Subcutaneous adipose tissue (tissue), 4 donors: ENCODE measurements around the gene MTOR. TPM values are rescaled to one million over a fixed set of nuclear protein-coding genes. Genes with fewer than 3 reads are reported as not detected.

Experiments used
- total RNA-seq, 4 donors: library from RNA; depleted of rRNA; stranded (reverse); fragments of >200 nt; gene quantifications; one replicate each; pipeline ENCODE4 v1.1.0, GENCODE V29; 2016
- TF ChIP-seq, protein P1 (sequence below): fragments of 450-650 bp; IDR thresholded peaks from one replicate; pipeline ENCODE4 v1.5.1; 2016; ENCODE audit warnings: low read depth, mild to moderate bottlenecking, control low read depth, antibody characterized with exemption, moderate library complexity

Gene MTOR
- total RNA-seq, 4 donors from 2014 or later, result 36.2 to 54.1 (median 40.1) TPM

DNA sequence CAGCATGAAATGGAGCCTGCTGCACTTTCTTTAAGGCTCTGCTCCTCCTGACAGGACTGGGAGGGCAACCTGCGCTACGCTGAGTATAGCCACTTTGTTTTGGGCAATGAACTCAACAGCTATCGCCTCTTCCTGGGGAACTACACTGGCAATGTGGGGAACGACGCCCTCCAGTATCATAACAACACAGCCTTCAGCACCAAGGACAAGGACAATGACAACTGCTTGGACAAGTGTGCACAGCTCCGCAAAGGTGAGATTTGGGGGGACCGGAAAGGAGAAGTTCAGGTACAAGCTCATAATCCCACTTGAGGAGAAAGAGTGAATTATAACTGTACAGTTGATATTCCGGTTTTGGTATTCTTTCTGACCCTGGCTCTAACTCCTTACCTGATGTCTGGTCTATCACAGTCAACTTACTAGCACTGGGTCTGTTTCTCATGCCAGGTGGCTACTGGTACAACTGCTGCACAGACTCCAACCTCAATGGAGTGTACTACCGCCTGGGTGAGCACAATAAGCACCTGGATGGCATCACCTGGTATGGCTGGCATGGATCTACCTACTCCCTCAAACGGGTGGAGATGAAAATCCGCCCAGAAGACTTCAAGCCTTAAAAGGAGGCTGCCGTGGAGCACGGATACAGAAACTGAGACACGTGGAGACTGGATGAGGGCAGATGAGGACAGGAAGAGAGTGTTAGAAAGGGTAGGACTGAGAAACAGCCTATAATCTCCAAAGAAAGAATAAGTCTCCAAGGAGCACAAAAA lies 67.8 kb downstream of the MTOR start:
- TF ChIP-seq, protein P1, sequence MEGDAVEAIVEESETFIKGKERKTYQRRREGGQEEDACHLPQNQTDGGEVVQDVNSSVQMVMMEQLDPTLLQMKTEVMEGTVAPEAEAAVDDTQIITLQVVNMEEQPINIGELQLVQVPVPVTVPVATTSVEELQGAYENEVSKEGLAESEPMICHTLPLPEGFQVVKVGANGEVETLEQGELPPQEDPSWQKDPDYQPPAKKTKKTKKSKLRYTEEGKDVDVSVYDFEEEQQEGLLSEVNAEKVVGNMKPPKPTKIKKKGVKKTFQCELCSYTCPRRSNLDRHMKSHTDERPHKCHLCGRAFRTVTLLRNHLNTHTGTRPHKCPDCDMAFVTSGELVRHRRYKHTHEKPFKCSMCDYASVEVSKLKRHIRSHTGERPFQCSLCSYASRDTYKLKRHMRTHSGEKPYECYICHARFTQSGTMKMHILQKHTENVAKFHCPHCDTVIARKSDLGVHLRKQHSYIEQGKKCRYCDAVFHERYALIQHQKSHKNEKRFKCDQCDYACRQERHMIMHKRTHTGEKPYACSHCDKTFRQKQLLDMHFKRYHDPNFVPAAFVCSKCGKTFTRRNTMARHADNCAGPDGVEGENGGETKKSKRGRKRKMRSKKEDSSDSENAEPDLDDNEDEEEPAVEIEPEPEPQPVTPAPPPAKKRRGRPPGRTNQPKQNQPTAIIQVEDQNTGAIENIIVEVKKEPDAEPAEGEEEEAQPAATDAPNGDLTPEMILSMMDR, result no peak

DNA sequence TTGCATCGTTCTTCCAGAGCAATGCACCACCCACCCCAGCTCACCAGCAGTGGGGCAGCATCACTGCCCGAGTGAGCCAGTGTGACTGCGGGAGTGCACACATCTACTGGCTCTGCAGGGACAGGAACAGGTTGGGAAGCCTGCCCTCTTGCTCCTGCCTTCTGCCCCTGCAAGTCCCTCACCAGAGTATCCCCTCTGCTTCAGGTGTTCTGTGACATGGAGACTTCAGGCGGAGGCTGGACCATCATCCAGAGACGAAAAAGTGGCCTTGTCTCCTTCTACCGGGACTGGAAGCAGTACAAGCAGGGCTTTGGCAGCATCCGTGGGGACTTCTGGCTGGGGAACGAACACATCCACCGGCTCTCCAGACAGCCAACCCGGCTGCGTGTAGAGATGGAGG lies 69.0 kb downstream of the MTOR start:
- TF ChIP-seq, protein P1, result no peak

- TF ChIP-seq, protein P1, result no peak
Observed at GRCh38 chr1:11188858-11189451, 73.4 kb downstream of the MTOR start, which contains the start of gene ANGPTL7. Gene ANGPTL7 (plus strand): TSS chr1:11189355. CDS start chr1:11189580, 225 bp downstream.

GRCh38 chr1:11188381-11188780 lies 74.0 kb downstream of the MTOR start:
- TF ChIP-seq, protein P1, result no peak

- TF ChIP-seq, protein P1, result no peak
Observed at GRCh38 chr1:11187931-11188330, 74.4 kb downstream of the MTOR start.

GRCh38 chr1:11187494-11187893 lies 74.9 kb downstream of the MTOR start:
- TF ChIP-seq, protein P1, result no peak

DNA sequence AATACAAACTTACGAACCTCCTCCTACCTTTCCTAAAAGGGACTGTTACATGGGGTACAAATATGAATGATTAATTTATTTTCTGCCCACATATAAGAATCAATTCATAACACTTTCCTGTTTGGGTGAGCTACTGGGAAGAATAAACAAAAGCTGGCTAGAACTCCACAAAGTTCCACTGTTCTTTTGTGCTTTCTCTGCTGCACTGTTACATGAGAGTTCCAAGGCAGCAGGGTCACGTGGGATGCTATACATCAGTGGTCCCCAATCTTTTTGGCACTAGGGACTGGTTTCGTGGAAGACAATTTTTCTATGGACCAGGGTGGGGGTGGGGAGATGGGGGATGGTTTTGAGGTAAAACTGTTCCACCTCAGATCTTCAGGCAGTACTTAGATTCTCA lies 75.4 kb downstream of the MTOR start:
- TF ChIP-seq, protein P1, result no peak
